HEK293 (cell line): ENCODE measurements around the gene ZNF536.
A peak's percentile ranks its signal among the peaks of the same experiment; 100 is the strongest.

Experiments used
- CTCF ChIA-PET: fragments of 350-600 bp; formaldehyde crosslinking; extraction: SDS; loops from one replicate; lab custom pipeline; 2021; ENCODE audit warnings: antibody characterized with exemption; lab: Yijun Ruan, JAX
- POLR2A ChIA-PET: fragments of 300-600 bp; formaldehyde crosslinking; extraction: SDS; loops from one replicate; lab custom pipeline; 2020; ENCODE audit warnings: antibody characterized with exemption, inconsistent platforms; lab: Yijun Ruan, JAX
- H3K27ac ChIP-seq: fragments of 200-500 bp; sonication (Bioruptor generic); 2 replicates; pipeline ENCODE4 v1.5.1; 2014; ENCODE audit warnings: low read depth, low read length, control low read depth, inconsistent platforms; ENCODE audit errors: extremely low read depth
- H3K36me3 ChIP-seq, 2 experiments: fragments of 200-500 bp in 1 of 2; sonication (Bioruptor generic) in 1 of 2; 1 replicate in 1 of 2; 2 replicates in 1 of 2; pipeline ENCODE4 v1.5.1; 2014 to 2017; ENCODE audit warnings: inconsistent platforms in 2 of 2, low read length in 2 of 2; ENCODE audit not compliant: control insufficient read depth in 2 of 2, insufficient read depth in 1 of 2
- H3K4me1 ChIP-seq: fragments of 200-500 bp; sonication (Bioruptor generic); 2 replicates; pipeline ENCODE4 v1.5.1; 2014; ENCODE audit warnings: mild to moderate bottlenecking, low read length, inconsistent platforms; ENCODE audit not compliant: control insufficient read depth, insufficient read depth
- H3K4me3 ChIP-seq: 2 replicates; pipeline ENCODE4 v1.5.1; 2011; ENCODE audit warnings: low read depth, mild to moderate bottlenecking, control low read depth, low read length, moderate library complexity
- H3K9me3 ChIP-seq: fragments of 200-500 bp; sonication (Bioruptor generic); 2 replicates; pipeline ENCODE4 v1.5.1; 2014; ENCODE audit warnings: low read depth, low read length, inconsistent platforms; ENCODE audit not compliant: control insufficient read depth, insufficient read depth
- HIC1 ChIP-seq: fragments of 450-650 bp; formaldehyde crosslinking; IDR thresholded peaks from 2 replicates; pipeline ENCODE4 v1.5.1; 2016; ENCODE audit warnings: missing biosample characterization, missing genetic modification characterization
- ZEB2 ChIP-seq: fragments of 450-650 bp; formaldehyde crosslinking; IDR thresholded peaks from 2 replicates; pipeline ENCODE4 v1.5.1; 2016; ENCODE audit warnings: missing biosample characterization, missing genetic modification characterization
- ZFHX2 ChIP-seq: fragments of 450-650 bp; formaldehyde crosslinking; conservative IDR thresholded peaks from 2 replicates; pipeline ENCODE4 v1.5.1; 2016; ENCODE audit warnings: missing biosample characterization, missing genetic modification characterization
- ZNF133 ChIP-seq: fragments of 450-650 bp; formaldehyde crosslinking; IDR thresholded peaks from 2 replicates; pipeline ENCODE4 v1.5.1; 2016; ENCODE audit warnings: missing biosample characterization, missing genetic modification characterization
- ZNF148 ChIP-seq: fragments of 450-650 bp; formaldehyde crosslinking; IDR thresholded peaks from 2 replicates; pipeline ENCODE4 v1.5.0; 2017; ENCODE audit warnings: missing biosample characterization, missing genetic modification characterization, borderline replicate concordance
- ZNF169 ChIP-seq: fragments of 450-650 bp; formaldehyde crosslinking; IDR thresholded peaks from 2 replicates; pipeline ENCODE4 v1.5.1; 2016; ENCODE audit warnings: missing biosample characterization, missing genetic modification characterization
- ZNF221 ChIP-seq: fragments of 450-650 bp; formaldehyde crosslinking; IDR thresholded peaks from 2 replicates; pipeline ENCODE4 v1.5.1; 2017; ENCODE audit warnings: missing biosample characterization, missing genetic modification characterization, borderline replicate concordance
- ZNF248 ChIP-seq: fragments of 450-650 bp; formaldehyde crosslinking; IDR thresholded peaks from 2 replicates; pipeline ENCODE4 v1.5.1; 2017; ENCODE audit warnings: missing biosample characterization, missing genetic modification characterization
- ZNF302 ChIP-seq: fragments of 450-650 bp; formaldehyde crosslinking; IDR thresholded peaks from 2 replicates; pipeline ENCODE4 v1.5.1; 2016; ENCODE audit warnings: missing biosample characterization, missing genetic modification characterization, low read depth
- ZNF341 ChIP-seq: fragments of 450-650 bp; formaldehyde crosslinking; IDR thresholded peaks from 2 replicates; pipeline ENCODE4; 2016; ENCODE audit warnings: low read depth, missing biosample characterization, missing genetic modification characterization
- ZNF354C ChIP-seq: fragments of 450-650 bp; formaldehyde crosslinking; IDR thresholded peaks from 2 replicates; pipeline ENCODE4 v1.5.1; 2016; ENCODE audit warnings: missing biosample characterization, missing genetic modification characterization, low read depth, borderline replicate concordance
- ZNF423 ChIP-seq: fragments of 450-650 bp; formaldehyde crosslinking; IDR thresholded peaks from 2 replicates; pipeline ENCODE4 v1.5.1; 2016; ENCODE audit warnings: missing biosample characterization, missing genetic modification characterization
- ZNF510 ChIP-seq: fragments of 450-650 bp; formaldehyde crosslinking; IDR thresholded peaks from 2 replicates; pipeline ENCODE4 v1.5.1; 2018; ENCODE audit warnings: mild to moderate bottlenecking, missing genetic modification characterization, missing biosample characterization; ENCODE audit not compliant: insufficient replicate concordance
- ZNF548 ChIP-seq: fragments of 450-650 bp; formaldehyde crosslinking; IDR thresholded peaks from 2 replicates; pipeline ENCODE4 v1.5.1; 2016; ENCODE audit warnings: missing biosample characterization, missing genetic modification characterization
- ZNF621 ChIP-seq: fragments of 450-650 bp; formaldehyde crosslinking; IDR thresholded peaks from 2 replicates; pipeline ENCODE4 v1.5.1; 2017; ENCODE audit warnings: missing biosample characterization, missing genetic modification characterization
- ZNF624 ChIP-seq: fragments of 450-650 bp; formaldehyde crosslinking; IDR thresholded peaks from 2 replicates; pipeline ENCODE4 v1.5.1; 2017; ENCODE audit warnings: missing biosample characterization, missing genetic modification characterization
- ZNF654 ChIP-seq: fragments of 450-650 bp; formaldehyde crosslinking; IDR thresholded peaks from 2 replicates; pipeline ENCODE4 v1.5.1; 2016; ENCODE audit warnings: low read depth, missing biosample characterization, missing genetic modification characterization
- ZNF677 ChIP-seq: fragments of 450-650 bp; IDR thresholded peaks from 2 replicates; pipeline ENCODE4 v1.5.0; 2018; ENCODE audit warnings: missing biosample characterization, mild to moderate bottlenecking, missing genetic modification characterization, moderate library complexity
- ZNF707 ChIP-seq: fragments of 450-650 bp; formaldehyde crosslinking; IDR thresholded peaks from 2 replicates; pipeline ENCODE4 v1.5.1; 2016; ENCODE audit warnings: missing biosample characterization, missing genetic modification characterization
- ZNF785 ChIP-seq: fragments of 450-650 bp; formaldehyde crosslinking; IDR thresholded peaks from 2 replicates; pipeline ENCODE4 v1.5.1; 2016; ENCODE audit warnings: missing biosample characterization, missing genetic modification characterization
- ZNF830 ChIP-seq: fragments of 450-650 bp; IDR thresholded peaks from 2 replicates; pipeline ENCODE4 v1.5.0; 2018; ENCODE audit warnings: missing biosample characterization, missing genetic modification characterization, low read depth, mild to moderate bottlenecking, moderate library complexity

Gene ZNF536

GRCh38 chr19:30559446-30559845, 187.3 kb downstream of the ZNF536 start:
- TF ChIP-seq ZFHX2 (tag by site-specific recombination) (no peak), ZNF785 (tag by site-specific recombination) (no peak), ZNF707 (tag by site-specific recombination) (no peak), ZNF302 (tag by site-specific recombination) (no peak), ZNF354C (no peak), ZEB2 (tag by site-specific recombination) (no peak)
- H3K27ac ChIP-seq, result no peak overlapping the region
- ChIA-PET POLR2A (no interaction called here), CTCF (interaction anchor here (0.7 kb wide), 1 partner anchor 111 kb away, joined by 3 read pairs; no protein-coding TSS in a partner anchor)
- peaks cover 8% of the 10 kb centered on the region for H3K4me1 ChIP-seq
- H3K36me3 ChIP-seq, result no peaks in the 10 kb centered on the region
- no peaks in the 10 kb centered on the region for H3K9me3 ChIP-seq
- no peak overlapping the region for H3K4me3 ChIP-seq

- Histone ChIP-seq H3K36me3 (no peaks in the 10 kb centered on the region), H3K4me1 (peaks cover 6% of the 10 kb centered on the region; the same call in 1 of the 2 replicates), H3K27ac (no peak overlapping the region), H3K4me3 (no peak overlapping the region), H3K9me3 (no peaks in the 10 kb centered on the region)
- ChIA-PET CTCF (interaction anchor here (1.8 kb wide), 1 partner anchor 87 kb away, joined by 3 read pairs; no protein-coding TSS in a partner anchor), POLR2A (no interaction called here)
- TF ChIP-seq ZNF221 (tag by site-specific recombination) (no peak), ZNF624 (tag by site-specific recombination) (no peak), ZNF707 (tag by site-specific recombination) (no peak), ZNF133 (no peak), ZNF677 (tag by site-specific recombination) (no peak)
- TF ChIP-seq, all 188 proteins: peak for 0
These were observed 190.8 kb downstream of the ZNF536 start for GRCh38 chr19:30562981-30563380.

GRCh38 chr19:30563691-30564090, 191.5 kb downstream of the ZNF536 start:
- CTCF ChIA-PET, result interaction anchor here (1.8 kb wide), 1 partner anchor 86 kb away, joined by 3 read pairs; no protein-coding TSS in a partner anchor
- no peak for TF ChIP-seq ZNF510
- no peak for TF ChIP-seq ZNF654
- no peak for TF ChIP-seq ZNF830 (tag by site-specific recombination)
- no peak for TF ChIP-seq ZNF248
- TF ChIP-seq ZNF621 (tag by site-specific recombination), result no peak
- TF ChIP-seq ZNF423 (tag by site-specific recombination), result no peak
- no peak for TF ChIP-seq ZNF169 (tag by site-specific recombination)
- TF ChIP-seq, all 188 proteins: peak for 0
- no peaks in the 10 kb centered on the region for H3K36me3 ChIP-seq
- H3K4me3 ChIP-seq, result no peak overlapping the region
- H3K4me1 ChIP-seq, result peaks cover 6% of the 10 kb centered on the region; the same call in 1 of the 2 replicates
- H3K9me3 ChIP-seq, result no peaks in the 10 kb centered on the region
- POLR2A ChIA-PET, result no interaction called here
- no peak overlapping the region for H3K27ac ChIP-seq

- Histone ChIP-seq H3K36me3 (no peaks in the 10 kb centered on the region), H3K27ac (0 out of 2 replicates have a peak overlapping the region, but pooled peaks have one; percentile 16), H3K4me3 (no peak overlapping the region), H3K9me3 (no peaks in the 10 kb centered on the region), H3K4me1 (peaks cover 6% of the 10 kb centered on the region; the same call in 1 of the 2 replicates)
- CTCF ChIA-PET, result interaction anchor here (0.6 kb wide), 1 partner anchor 9 kb away, joined by 3 read pairs; no protein-coding TSS in a partner anchor
- TF ChIP-seq ZNF548 (tag by site-specific recombination) (peak; percentile 88), ZNF148 (tag by site-specific recombination) (no peak), HIC1 (tag by site-specific recombination) (no peak), ZNF341 (tag by site-specific recombination) (peak; percentile 32; the same call in 1 of the 2 replicates)
- POLR2A ChIA-PET, result interaction anchor here (0.6 kb wide), 1 partner anchor 410 kb away, joined by 7 read pairs; no protein-coding TSS in a partner anchor
These were observed 192.4 kb downstream of the ZNF536 start for GRCh38 chr19:30564551-30565011.
